Adipocyte (in vitro differentiated cells): ENCODE measurements around the gene PPP1R16B.

Experiments
- DNase-seq: peaks from one replicate; pipeline ENCODE4 v3.0.0-alpha.2; 2015; ENCODE audit warnings: low read depth
- H3K27me3 ChIP-seq: replicated peaks from 2 replicates; pipeline ENCODE4 v1.7.0; 2013; ENCODE audit warnings: mild to moderate bottlenecking, low read length, moderate library complexity; ENCODE audit not compliant: control insufficient read depth, insufficient read depth
- H3K36me3 ChIP-seq: 2 replicates; pipeline ENCODE4 v1.7.0; 2013; ENCODE audit warnings: low read length, mild to moderate bottlenecking, moderate library complexity; ENCODE audit not compliant: control insufficient read depth, insufficient read depth, severe bottlenecking
- H3K4me1 ChIP-seq: 2 replicates; pipeline ENCODE4 v1.7.0; 2013; ENCODE audit warnings: mild to moderate bottlenecking, low read length, moderate library complexity; ENCODE audit not compliant: control insufficient read depth, insufficient read depth
- H3K4me3 ChIP-seq: 2 replicates; pipeline ENCODE4 v1.7.0; 2013; ENCODE audit warnings: mild to moderate bottlenecking, low read length, moderate library complexity
- H3K9ac ChIP-seq: 2 replicates; pipeline ENCODE4 v1.7.0; 2013; ENCODE audit warnings: mild to moderate bottlenecking, low read length, moderate library complexity
- H3K9me3 ChIP-seq: 2 replicates; pipeline ENCODE4 v1.7.0; 2013; ENCODE audit warnings: mild to moderate bottlenecking, low read length, moderate library complexity; ENCODE audit not compliant: control insufficient read depth

Gene PPP1R16B

GRCh38 chr20:38798266-38798665 lies 7.2 kb upstream of the PPP1R16B start:
- Histone ChIP-seq H3K4me1 (no peaks in the 10 kb centered on the region), H3K36me3 (no peaks in the 10 kb centered on the region), H3K9me3 (peaks cover 8% of the 10 kb centered on the region), H3K9ac (no peak overlapping the region), H3K4me3 (no peak overlapping the region), H3K27me3 (peaks cover 14% of the 10 kb centered on the region)
- no peak for DNase-seq

- Histone ChIP-seq H3K36me3 (no peaks in the 10 kb centered on the region), H3K4me1 (no peaks in the 10 kb centered on the region), H3K27me3 (peaks cover 14% of the 10 kb centered on the region), H3K4me3 (no peak overlapping the region), H3K9me3 (peaks cover 8% of the 10 kb centered on the region), H3K9ac (no peak overlapping the region)
- DNase-seq = no peak
Measured at GRCh38 chr20:38799203-38799602, 6.3 kb upstream of the PPP1R16B start.

- no peaks in the 10 kb centered on the region for H3K36me3 ChIP-seq
- H3K4me3 ChIP-seq = no peak overlapping the region
- no peak for DNase-seq
- H3K4me1 ChIP-seq = no peaks in the 10 kb centered on the region
- peaks cover 15% of the 10 kb centered on the region for H3K27me3 ChIP-seq
- no peak overlapping the region for H3K9ac ChIP-seq
- H3K9me3 ChIP-seq = peaks cover 8% of the 10 kb centered on the region
Measured at GRCh38 chr20:38800882-38801281, 4.6 kb upstream of the PPP1R16B start.

GRCh38 chr20:38804221-38804620 lies 1.3 kb upstream of the PPP1R16B start:
- no peak for DNase-seq
- no peaks in the 10 kb centered on the region for H3K9me3 ChIP-seq
- no peaks in the 10 kb centered on the region for H3K36me3 ChIP-seq
- no peak overlapping the region for H3K9ac ChIP-seq
- no peaks in the 10 kb centered on the region for H3K4me1 ChIP-seq
- peaks cover 26% of the 10 kb centered on the region for H3K27me3 ChIP-seq
- H3K4me3 ChIP-seq = no peak overlapping the region

- H3K27me3 ChIP-seq = peaks cover 32% of the 10 kb centered on the region
- H3K9ac ChIP-seq = no peak overlapping the region
- H3K36me3 ChIP-seq = no peaks in the 10 kb centered on the region
- peak overlapping the region; percentile 58 for H3K4me3 ChIP-seq
- H3K9me3 ChIP-seq = no peaks in the 10 kb centered on the region
- DNase-seq = no peak
- H3K4me1 ChIP-seq = no peaks in the 10 kb centered on the region
Measured at GRCh38 chr20:38804682-38805501, 605 bp upstream of the PPP1R16B start.

- DNase-seq = peak; percentile 12
- no peaks in the 10 kb centered on the region for H3K36me3 ChIP-seq
Measured at GRCh38 chr20:38805958-38806854, 709 bp downstream of the PPP1R16B start.

GRCh38 chr20:38806855-38807655 lies 1.6 kb downstream of the PPP1R16B start:
- peaks cover 48% of the 10 kb centered on the region for H3K27me3 ChIP-seq
- no peak for DNase-seq

More at GRCh38 chr20:38805958-38806854, 709 bp downstream of the PPP1R16B start:
- Histone ChIP-seq H3K4me3 (peak overlapping the region; percentile 58), H3K9ac (no peak overlapping the region), H3K9me3 (no peaks in the 10 kb centered on the region), H3K27me3 (peaks cover 45% of the 10 kb centered on the region), H3K4me1 (no peaks in the 10 kb centered on the region)

GRCh38 chr20:38809942-38810341 lies 4.4 kb downstream of the PPP1R16B start:
- peaks cover 5% of the 10 kb centered on the region for H3K4me1 ChIP-seq
- peaks cover 62% of the 10 kb centered on the region for H3K27me3 ChIP-seq
- H3K36me3 ChIP-seq = no peaks in the 10 kb centered on the region
- no peak overlapping the region for H3K4me3 ChIP-seq
- no peak for DNase-seq
- no peaks in the 10 kb centered on the region for H3K9me3 ChIP-seq
- H3K9ac ChIP-seq = no peak overlapping the region

More at GRCh38 chr20:38806855-38807655, 1.6 kb downstream of the PPP1R16B start:
- H3K9ac ChIP-seq = no peak overlapping the region
- H3K36me3 ChIP-seq = no peaks in the 10 kb centered on the region
- no peak overlapping the region for H3K4me3 ChIP-seq
- H3K4me1 ChIP-seq = peaks cover 5% of the 10 kb centered on the region
- no peaks in the 10 kb centered on the region for H3K9me3 ChIP-seq

- Histone ChIP-seq H3K36me3 (no peaks in the 10 kb centered on the region), H3K9me3 (peaks cover 5% of the 10 kb centered on the region), H3K4me3 (no peak overlapping the region), H3K27me3 (peaks cover 72% of the 10 kb centered on the region), H3K9ac (no peak overlapping the region), H3K4me1 (peaks cover 5% of the 10 kb centered on the region)
- DNase-seq = no peak
Measured at GRCh38 chr20:38810926-38811630, 5.6 kb downstream of the PPP1R16B start.

GRCh38 chr20:38811769-38812168 lies 6.3 kb downstream of the PPP1R16B start:
- no peak for DNase-seq
- Histone ChIP-seq H3K4me1 (peaks cover 5% of the 10 kb centered on the region), H3K4me3 (no peak overlapping the region), H3K9ac (no peak overlapping the region), H3K27me3 (peaks cover 78% of the 10 kb centered on the region), H3K36me3 (no peaks in the 10 kb centered on the region), H3K9me3 (peaks cover 5% of the 10 kb centered on the region)
